K562 (cell line): ENCODE results near the gene ALOXE3. TPM values are rescaled to one million over a fixed set of nuclear protein-coding genes. Genes with fewer than 3 reads are reported as not detected.

Source experiments
- ASH1L ChIP-seq: fragments of 450-650 bp; IDR thresholded peaks from 2 replicates; pipeline ENCODE4 v1.6.1; 2018; ENCODE audit warnings: borderline replicate concordance, mild to moderate bottlenecking, low read depth; ENCODE audit not compliant: partially characterized antibody
- C11orf30 ChIP-seq: fragments of 450-650 bp; IDR thresholded peaks from 2 replicates; pipeline ENCODE4 v1.6.1; 2016; ENCODE audit warnings: low read depth, mild to moderate bottlenecking
- CREB1 ChIP-seq, 2 experiments: sonication (generic) in 1 of 2; formaldehyde crosslinking in 1 of 2; IDR thresholded peaks; 2 replicates each; pipeline versions ENCODE4 v1.6.1 to v1.8.0; 2012 to 2022; ENCODE audit warnings: inconsistent platforms in 1 of 2, mild to moderate bottlenecking in 1 of 2, missing genetic modification reagents in 1 of 2, moderate library complexity in 1 of 2
- CTBP1 ChIP-seq: fragments of 450-650 bp; IDR thresholded peaks from 2 replicates; pipeline ENCODE4 v1.6.1; 2016; ENCODE audit warnings: borderline replicate concordance
- HOXB6 ChIP-seq: fragments of 250-450 bp; sonication (Bioruptor Pico); IDR thresholded peaks from 2 replicates; pipeline ENCODE4 v1.5.1; 2022; ENCODE audit warnings: mild to moderate bottlenecking, borderline replicate concordance
- IRF1 ChIP-seq: sonication (generic); formaldehyde crosslinking; IDR thresholded peaks from 2 replicates; pipeline ENCODE4 v1.8.0; 2022; ENCODE audit warnings: missing genetic modification reagents, mild to moderate bottlenecking, borderline replicate concordance
- JUND ChIP-seq, 2 experiments: IDR thresholded peaks; 2 replicates in 1 of 2; 3 replicates in 1 of 2; pipeline ENCODE4 v1.6.1; 2011; ENCODE audit warnings: borderline replicate concordance in 2 of 2, low read depth in 2 of 2, low read length in 2 of 2, improper control_type of control experiment in 1 of 2, missing biosample characterization in 1 of 2, missing genetic modification characterization in 1 of 2, missing genetic modification reagents in 1 of 2
- MEF2D ChIP-seq: conservative IDR thresholded peaks from 2 replicates; pipeline ENCODE4 v1.6.1; 2016; ENCODE audit warnings: low read depth, missing genetic modification characterization, missing compliant biosample characterization
- NFYB ChIP-seq: IDR thresholded peaks from 2 replicates; pipeline ENCODE4 v1.6.1; 2011; ENCODE audit warnings: mild to moderate bottlenecking, moderate library complexity; ENCODE audit not compliant: insufficient read length; ENCODE audit errors: extremely low read depth
- NR1H2 ChIP-seq: sonication (generic); formaldehyde crosslinking; IDR thresholded peaks from 2 replicates; pipeline ENCODE4 v1.4.0; 2020; ENCODE audit warnings: mild to moderate bottlenecking, missing genetic modification reagents
- PBX2 ChIP-seq, 2 experiments: IDR thresholded peaks in 1 of 2; conservative IDR thresholded peaks in 1 of 2; 2 replicates each; pipeline ENCODE4 v1.6.1; 2016; ENCODE audit warnings: low read depth in 2 of 2, mild to moderate bottlenecking in 1 of 2, missing compliant biosample characterization in 1 of 2, missing genetic modification characterization in 1 of 2, moderate library complexity in 1 of 2
- PCBP1 ChIP-seq: fragments of 200-400 bp; formaldehyde crosslinking; IDR thresholded peaks from 2 replicates; pipeline ENCODE4 v1.6.1; 2018; ENCODE audit warnings: mild to moderate bottlenecking, low read depth, low read length; ENCODE audit not compliant: poor library complexity, severe bottlenecking
- RCOR1 ChIP-seq, 2 experiments: IDR thresholded peaks; 2 replicates each; pipeline ENCODE4 v1.6.1; 2012; ENCODE audit warnings: low read depth in 2 of 2, low read length in 2 of 2, borderline replicate concordance in 1 of 2, improper control_type of control experiment in 1 of 2
- TCF7L2 ChIP-seq: fragments of 150-350 bp; IDR thresholded peaks from 2 replicates; pipeline ENCODE4 v1.6.1; 2016; ENCODE audit warnings: low read depth, mild to moderate bottlenecking, low read length, moderate library complexity
- ZNF174 ChIP-seq: fragments of 250-450 bp; sonication (Bioruptor Pico); IDR thresholded peaks from 2 replicates; pipeline ENCODE4 v1.4.0; 2020; ENCODE audit warnings: mild to moderate bottlenecking
- ZNF507 ChIP-seq: conservative IDR thresholded peaks from 2 replicates; pipeline ENCODE4 v1.6.1; 2017; ENCODE audit warnings: missing genetic modification characterization, missing compliant biosample characterization
- ZNF518B ChIP-seq: fragments of 250-450 bp; sonication (Bioruptor Pico); IDR thresholded peaks from 2 replicates; pipeline ENCODE4 v1.5.0; 2021; ENCODE audit warnings: mild to moderate bottlenecking, moderate library complexity
- polyA plus RNA-seq, 8 experiments: library from polyadenylated mRNA; depleted of rRNA in 4 of 8; stranded (reverse) in 5 of 8; unstranded in 3 of 8; fragments of >200 nt; fragmentation: Nextera tagmentation in 2 of 8; fragmentation: Illumina TruSeq in 1 of 8; extraction: Ambion mirVana in 2 of 8; extraction: Trizol in 1 of 8; gene quantifications; 2 replicates each; pipeline versions ENCODE4 v1.2.1 to v1.2.3, GENCODE V29; 2011 to 2014; ENCODE audit warnings: inconsistent platforms in 1 of 8, missing spikeins in 1 of 8
- total RNA-seq, 7 experiments: library from RNA; depleted of rRNA in 6 of 7; stranded (reverse); fragments of >200 nt in 6 of 7; fragmentation: Illumina TruSeq in 2 of 7; extraction: Trizol in 2 of 7; gene quantifications; 2 replicates each; pipeline versions ENCODE4 v1.2.1 to v1.2.3, GENCODE V29; 2011 to 2021; ENCODE audit warnings: low replicate concordance in 1 of 7

The ALOXE3 gene
- total and polyA plus RNA-seq, 9 of the 15 experiments (the other 6 are each of a cell fraction or from before 2014, with no cell fraction given) = 0.04 TPM; not detected in 8

- TF ChIP-seq HOXB6 (CRISPR knock-in tag) = no peak
- TF ChIP-seq ZNF507 = no peak
- TF ChIP-seq PCBP1 = no peak
- TF ChIP-seq ZNF518B = no peak
- TF ChIP-seq NFYB = no peak
- TF ChIP-seq RCOR1 (IDR thresholded peaks at IDR 0.05; ENCODE audit: borderline replicate concordance in 1 of 2, low read depth in 2 of 2, low read length in 2 of 2) = peak in 1 of 2 experiments; percentile 46; a peak in 1 of 4 replicates
- peak; percentile 58; the same call in 1 of the 2 replicates for TF ChIP-seq CTBP1
- no peak for TF ChIP-seq NR1H2 (CRISPR knock-in tag)
- TF ChIP-seq ASH1L = no peak
- no peak for TF ChIP-seq ZNF174 (CRISPR knock-in tag)
- no peak for TF ChIP-seq C11orf30
- no peak for TF ChIP-seq MEF2D (tag)
- TF ChIP-seq JUND (IDR thresholded peaks at IDR 0.05; ENCODE audit: borderline replicate concordance, low read depth, low read length) = peak; percentile 62; the same call in 1 of the 2 replicates
- TF ChIP-seq JUND (tag; IDR thresholded peaks at IDR 0.05; ENCODE audit: borderline replicate concordance, low read depth, low read length) = no peak
- 0 out of 2 replicates have a peak, but pooled peaks have one; percentile 15 for TF ChIP-seq PBX2 (CRISPR knock-in tag; IDR thresholded peaks at IDR 0.05; ENCODE audit: low read depth)
- TF ChIP-seq PBX2 (tag; conservative IDR thresholded peaks at IDR 0.05; ENCODE audit: low read depth) = peak; percentile 53; the same call in 1 of the 2 replicates
- no peak for TF ChIP-seq CREB1 (IDR thresholded peaks at IDR 0.05)
- no peak for TF ChIP-seq CREB1 (CRISPR knock-in tag; IDR thresholded peaks at IDR 0.05)
- TF ChIP-seq TCF7L2 = peak; percentile 62; the same call in 1 of the 2 replicates
- no peak for TF ChIP-seq IRF1
These were observed 55.4 kb downstream of the ALOXE3 start (continued) for GRCh38 chr17:8062807-8063483.
